22Rv1 (cell line): ENCODE results near the gene XPC.

ENCODE experiments used
- ZFX ChIP-seq: fragments of 450-650 bp; IDR thresholded peaks from 2 replicates; pipeline ENCODE4 v1.6.1; 2017; ENCODE audit warnings: antibody characterized with exemption, borderline replicate concordance
- TF ChIP-seq, protein P1 (sequence below): fragments of 450-650 bp; IDR thresholded peaks from 2 replicates; pipeline ENCODE4 v1.5.1; 2017; ENCODE audit warnings: mild to moderate bottlenecking

DNA sequence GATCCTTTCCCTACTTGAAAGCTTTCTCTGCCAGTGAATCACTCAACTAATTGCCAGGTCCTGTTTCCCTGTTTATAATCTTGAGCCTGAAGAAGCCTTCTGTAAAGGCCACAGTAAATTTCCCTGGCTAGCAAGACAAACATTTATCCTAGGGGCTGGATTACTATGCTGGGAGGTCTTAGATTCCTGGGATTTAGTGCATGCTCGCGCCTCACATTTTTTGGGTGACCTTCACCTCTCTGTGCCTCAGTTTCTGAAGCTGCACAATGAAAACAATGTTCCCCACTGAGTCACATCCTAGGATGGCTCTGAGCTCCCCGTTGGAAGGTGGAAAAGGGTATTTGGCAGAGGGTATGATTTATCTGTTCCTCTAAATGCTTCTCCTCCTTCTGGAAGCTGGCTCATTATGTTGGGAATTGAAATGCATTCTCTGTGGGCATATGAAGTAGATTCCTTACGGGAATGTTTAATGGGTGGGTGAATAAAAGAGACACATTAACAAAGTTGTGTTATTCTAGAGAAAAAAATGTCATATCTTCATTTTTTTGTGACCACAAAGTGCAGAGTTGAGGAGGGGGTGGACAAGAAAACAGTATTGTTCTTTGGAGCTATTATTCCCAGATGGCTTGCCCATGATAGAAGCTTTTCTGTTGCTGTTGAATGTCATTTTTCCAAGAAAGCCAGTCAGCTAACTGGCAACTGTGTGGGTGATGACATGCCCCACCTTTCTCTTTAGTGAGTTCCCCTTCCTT, 32.6 kb upstream of the XPC start:
- TF ChIP-seq, protein P1, sequence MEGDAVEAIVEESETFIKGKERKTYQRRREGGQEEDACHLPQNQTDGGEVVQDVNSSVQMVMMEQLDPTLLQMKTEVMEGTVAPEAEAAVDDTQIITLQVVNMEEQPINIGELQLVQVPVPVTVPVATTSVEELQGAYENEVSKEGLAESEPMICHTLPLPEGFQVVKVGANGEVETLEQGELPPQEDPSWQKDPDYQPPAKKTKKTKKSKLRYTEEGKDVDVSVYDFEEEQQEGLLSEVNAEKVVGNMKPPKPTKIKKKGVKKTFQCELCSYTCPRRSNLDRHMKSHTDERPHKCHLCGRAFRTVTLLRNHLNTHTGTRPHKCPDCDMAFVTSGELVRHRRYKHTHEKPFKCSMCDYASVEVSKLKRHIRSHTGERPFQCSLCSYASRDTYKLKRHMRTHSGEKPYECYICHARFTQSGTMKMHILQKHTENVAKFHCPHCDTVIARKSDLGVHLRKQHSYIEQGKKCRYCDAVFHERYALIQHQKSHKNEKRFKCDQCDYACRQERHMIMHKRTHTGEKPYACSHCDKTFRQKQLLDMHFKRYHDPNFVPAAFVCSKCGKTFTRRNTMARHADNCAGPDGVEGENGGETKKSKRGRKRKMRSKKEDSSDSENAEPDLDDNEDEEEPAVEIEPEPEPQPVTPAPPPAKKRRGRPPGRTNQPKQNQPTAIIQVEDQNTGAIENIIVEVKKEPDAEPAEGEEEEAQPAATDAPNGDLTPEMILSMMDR: no peak
- TF ChIP-seq ZFX: no peak
